Hepatocyte (in vitro differentiated cells): ENCODE data around the gene CGAS.

Experiments used
- CTCF ChIP-seq: fragments of 200-600 bp; sonication (generic); IDR thresholded peaks from 2 replicates; pipeline ENCODE4 v1.5.1; 2016; ENCODE audit warnings: antibody characterized with exemption, mild to moderate bottlenecking; ENCODE audit not compliant: poor library complexity
- EZH2 ChIP-seq: fragments of 200-600 bp; sonication (generic); IDR thresholded peaks from 2 replicates; pipeline ENCODE4 v1.6.1; 2016; ENCODE audit warnings: antibody characterized with exemption, mild to moderate bottlenecking, borderline replicate concordance
- EZH2phosphoT487 ChIP-seq: fragments of 200-600 bp; sonication (generic); IDR thresholded peaks from one replicate; pipeline ENCODE4 v1.6.1; 2018; ENCODE audit warnings: antibody characterized with exemption, mild to moderate bottlenecking, low read depth, moderate library complexity; ENCODE audit not compliant: unreplicated experiment, severe bottlenecking

GRCh38 chr6:73395875-73396274, 56.2 kb downstream of the CGAS start:
- TF ChIP-seq CTCF, result no peak
- TF ChIP-seq EZH2, result no peak
- no peak for TF ChIP-seq EZH2phosphoT487
